ENCODE measurements around the gene FTSJ3.

FTSJ3 gene

GRCh38 chr17:63774141-63774968, 53.1 kb downstream of the FTSJ3 start, which contains the start of gene DDX42:
TSS of gene DDX42 (plus strand) at chr17:63774170. CDS start at chr17:63787050, 12,880 bp downstream.
- TF ChIP-seq, protein P1, sequence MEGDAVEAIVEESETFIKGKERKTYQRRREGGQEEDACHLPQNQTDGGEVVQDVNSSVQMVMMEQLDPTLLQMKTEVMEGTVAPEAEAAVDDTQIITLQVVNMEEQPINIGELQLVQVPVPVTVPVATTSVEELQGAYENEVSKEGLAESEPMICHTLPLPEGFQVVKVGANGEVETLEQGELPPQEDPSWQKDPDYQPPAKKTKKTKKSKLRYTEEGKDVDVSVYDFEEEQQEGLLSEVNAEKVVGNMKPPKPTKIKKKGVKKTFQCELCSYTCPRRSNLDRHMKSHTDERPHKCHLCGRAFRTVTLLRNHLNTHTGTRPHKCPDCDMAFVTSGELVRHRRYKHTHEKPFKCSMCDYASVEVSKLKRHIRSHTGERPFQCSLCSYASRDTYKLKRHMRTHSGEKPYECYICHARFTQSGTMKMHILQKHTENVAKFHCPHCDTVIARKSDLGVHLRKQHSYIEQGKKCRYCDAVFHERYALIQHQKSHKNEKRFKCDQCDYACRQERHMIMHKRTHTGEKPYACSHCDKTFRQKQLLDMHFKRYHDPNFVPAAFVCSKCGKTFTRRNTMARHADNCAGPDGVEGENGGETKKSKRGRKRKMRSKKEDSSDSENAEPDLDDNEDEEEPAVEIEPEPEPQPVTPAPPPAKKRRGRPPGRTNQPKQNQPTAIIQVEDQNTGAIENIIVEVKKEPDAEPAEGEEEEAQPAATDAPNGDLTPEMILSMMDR (IDR thresholded peaks at IDR 0.05) = peak; percentile 13; the same call in 1 of the 2 replicates
- no peak for TF ChIP-seq ZFX (IDR thresholded peaks at IDR 0.05; ENCODE audit: borderline replicate concordance)
- peak within 1 kb of the TSS; percentile 99 for H3K27ac ChIP-seq

- H3K27ac ChIP-seq = peak within 1 kb of the TSS; percentile 99
- TF ChIP-seq, protein P1 (IDR thresholded peaks at IDR 0.05) = no peak
- TF ChIP-seq ZFX (IDR thresholded peaks at IDR 0.05; ENCODE audit: borderline replicate concordance) = no peak
Observed at GRCh38 chr17:63773272-63774140, 54.0 kb downstream of the FTSJ3 start, which contains the start of gene CCDC47. TSS of gene CCDC47 (minus strand) at chr17:63773597. CDS start at chr17:63766175, 7,422 bp downstream.

- H3K27ac ChIP-seq = peak overlapping the region; percentile 99
- no peak for TF ChIP-seq ZFX (IDR thresholded peaks at IDR 0.05; ENCODE audit: borderline replicate concordance)
- TF ChIP-seq, protein P1 (IDR thresholded peaks at IDR 0.05) = no peak
Observed at GRCh38 chr17:63772801-63773271, 54.6 kb downstream of the FTSJ3 start.

All from 22Rv1 (cell line).